HG03520 (cell line): ENCODE measurements around the gene RTP5.

ENCODE experiments used
- ATAC-seq: cut with Tn5 transposase; IDR thresholded peaks from one replicate; pipeline ENCODE4 v1.9.1; 2021; ENCODE audit warnings: mild to moderate bottlenecking, moderate library complexity; ENCODE audit not compliant: unreplicated experiment

Gene RTP5

GRCh38 chr2:241886840-241887447 lies 17.4 kb downstream of the RTP5 start:
- no peak for ATAC-seq

- ATAC-seq = no peak
Observed at GRCh38 chr2:241887806-241888522, 18.4 kb downstream of the RTP5 start.

GRCh38 chr2:241888641-241889040 lies 19.1 kb downstream of the RTP5 start:
- no peak for ATAC-seq

- ATAC-seq = no peak
Observed at GRCh38 chr2:241890524-241891235, 21.2 kb downstream of the RTP5 start.

GRCh38 chr2:241891315-241891987 lies 21.9 kb downstream of the RTP5 start:
- no peak for ATAC-seq

GRCh38 chr2:241891988-241892298 lies 22.4 kb downstream of the RTP5 start:
- no peak for ATAC-seq

- ATAC-seq = no peak
Observed at GRCh38 chr2:241892299-241893137, 23.0 kb downstream of the RTP5 start.

GRCh38 chr2:241893265-241893664 lies 23.7 kb downstream of the RTP5 start:
- no peak for ATAC-seq

GRCh38 chr2:241894056-241894641 lies 24.6 kb downstream of the RTP5 start:
- ATAC-seq = no peak

GRCh38 chr2:241894681-241895426 lies 25.3 kb downstream of the RTP5 start:
- ATAC-seq = no peak

- ATAC-seq = no peak
Observed at GRCh38 chr2:241895427-241895711, 25.8 kb downstream of the RTP5 start.

- no peak for ATAC-seq
Observed at GRCh38 chr2:241895712-241896641, 26.4 kb downstream of the RTP5 start.

- ATAC-seq = no peak
Observed at GRCh38 chr2:241896746-241897201, 27.2 kb downstream of the RTP5 start.

- ATAC-seq = no peak
Observed at GRCh38 chr2:241897231-241897916, 27.8 kb downstream of the RTP5 start.

GRCh38 chr2:241898463-241899270 lies 29.1 kb downstream of the RTP5 start:
- ATAC-seq = no peak

GRCh38 chr2:241900251-241901017 lies 30.9 kb downstream of the RTP5 start:
- ATAC-seq = no peak

- ATAC-seq = no peak
Observed at GRCh38 chr2:241901018-241901380, 31.5 kb downstream of the RTP5 start.
